GM21360 (cell line): ENCODE data around the gene SMPD3.

ENCODE experiments used
- ATAC-seq: cut with Tn5 transposase; IDR thresholded peaks from one replicate; pipeline ENCODE4 v1.9.1; 2021; ENCODE audit warnings: mild to moderate bottlenecking, moderate library complexity; ENCODE audit not compliant: unreplicated experiment

Gene SMPD3

DNA sequence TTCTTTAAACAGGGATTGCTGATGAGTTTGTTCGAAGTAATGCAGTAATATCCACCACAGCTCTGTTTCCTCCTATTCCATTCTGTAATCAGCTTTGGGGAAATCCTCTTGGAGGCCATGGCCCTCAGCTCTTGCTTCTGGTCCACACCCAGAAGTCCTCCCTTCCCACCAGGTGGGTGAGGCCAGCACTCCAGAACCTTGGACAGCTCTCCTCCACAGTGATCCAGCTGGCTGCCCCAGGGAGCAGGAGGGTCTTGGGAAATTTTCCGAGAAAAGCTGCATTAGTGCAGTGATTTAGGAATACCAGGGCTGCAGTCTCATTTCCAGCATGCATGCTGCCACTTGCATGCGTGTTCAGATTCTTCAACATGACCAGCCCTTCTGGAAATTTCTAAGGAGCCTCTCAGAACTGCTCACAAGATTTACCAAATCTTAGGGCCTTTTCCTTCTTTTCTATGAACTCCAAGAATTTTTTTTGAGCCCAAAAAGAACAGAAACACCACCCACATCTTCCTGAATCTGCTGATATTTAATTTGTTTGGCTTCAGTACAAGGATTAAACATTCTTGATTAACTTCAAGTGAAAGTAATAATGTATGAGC lies 4.2 kb downstream of the SMPD3 start:
- ATAC-seq, result no peak

DNA sequence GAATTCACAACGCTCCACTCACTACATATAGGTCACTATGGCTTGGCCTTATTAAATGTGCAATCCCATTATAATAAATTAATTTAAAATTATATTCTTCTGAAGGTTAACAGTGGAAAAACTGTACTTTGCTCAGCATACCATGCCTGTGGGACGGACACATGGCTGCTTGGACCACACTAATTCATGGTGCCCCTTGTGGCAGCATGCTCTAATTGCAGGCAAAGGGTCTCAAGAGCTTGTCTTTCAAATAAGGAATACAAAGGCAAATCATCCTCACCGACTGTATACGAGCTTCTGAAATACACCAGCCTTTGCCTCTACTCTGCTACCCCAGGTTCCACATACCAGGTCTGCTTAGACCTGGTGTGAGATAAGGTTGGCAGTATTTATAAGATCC lies 11.7 kb downstream of the SMPD3 start:
- ATAC-seq, result no peak

DNA sequence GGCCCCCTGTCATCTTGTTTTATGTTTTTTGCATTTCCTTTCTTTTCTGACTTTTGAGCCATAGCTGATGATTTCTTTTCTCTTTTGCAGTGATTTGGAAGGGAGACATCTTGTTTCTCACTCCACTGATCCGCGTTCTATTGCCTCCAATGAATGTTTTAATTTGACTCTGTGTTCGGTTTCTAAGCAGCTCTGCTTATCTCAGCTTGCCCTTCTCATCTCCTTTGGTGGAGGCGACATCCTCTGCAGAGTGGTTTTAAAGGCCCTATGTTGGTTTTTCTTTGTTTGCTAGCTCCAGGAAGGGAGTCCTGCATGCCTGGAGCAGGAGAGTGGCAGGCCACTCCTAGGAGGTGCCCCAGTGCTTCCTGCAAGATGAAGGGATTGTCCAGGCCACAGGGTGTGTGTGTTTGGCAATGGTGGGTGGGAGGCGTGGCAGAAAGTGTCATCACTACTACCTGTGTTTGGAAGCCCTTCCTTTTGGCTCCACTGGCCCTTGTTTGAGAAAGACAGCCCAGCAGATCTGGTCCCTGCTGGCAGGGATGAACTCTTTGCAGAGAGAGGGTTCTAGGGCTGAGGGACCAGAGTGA lies 13.6 kb downstream of the SMPD3 start:
- no peak for ATAC-seq

DNA sequence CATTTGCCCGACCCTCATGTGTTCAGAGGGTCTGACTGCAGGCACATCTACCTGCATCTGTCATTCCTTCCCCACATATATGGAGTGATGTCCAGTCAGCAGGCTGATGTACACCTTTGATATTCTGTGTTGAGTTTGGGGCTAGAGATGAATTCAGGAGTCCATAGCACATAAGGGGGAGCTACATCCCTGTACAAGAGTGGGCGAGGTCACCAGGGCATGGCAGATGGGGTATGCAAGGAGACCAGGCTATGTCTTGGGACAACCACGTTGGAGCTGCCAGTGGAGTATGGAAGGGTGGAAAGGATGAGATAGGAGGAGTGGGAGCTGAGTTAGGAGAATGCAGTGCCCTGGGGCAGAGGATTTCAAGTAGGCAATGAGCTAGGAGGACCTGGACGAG lies 15.0 kb downstream of the SMPD3 start:
- no peak for ATAC-seq

DNA sequence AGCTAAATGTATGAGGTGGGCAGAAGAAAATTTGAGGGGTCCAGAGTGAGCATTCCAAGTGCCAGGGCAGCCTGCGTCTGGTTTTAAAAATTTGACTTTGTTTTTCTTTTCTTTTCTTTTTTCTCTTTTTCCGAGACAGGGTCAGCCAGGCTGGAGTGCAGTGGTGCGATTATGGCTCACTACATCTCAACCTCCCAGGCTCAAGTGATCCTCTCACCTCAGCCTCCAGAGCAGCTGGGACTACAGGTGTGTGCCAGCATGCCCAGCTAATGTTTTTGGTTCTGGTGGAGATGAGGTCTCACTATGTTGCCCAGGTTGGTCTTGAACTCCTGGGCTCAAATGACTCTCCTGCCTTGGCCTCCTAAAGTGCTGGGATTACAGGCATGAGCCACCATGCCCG lies 15.6 kb downstream of the SMPD3 start:
- no peak for ATAC-seq

DNA sequence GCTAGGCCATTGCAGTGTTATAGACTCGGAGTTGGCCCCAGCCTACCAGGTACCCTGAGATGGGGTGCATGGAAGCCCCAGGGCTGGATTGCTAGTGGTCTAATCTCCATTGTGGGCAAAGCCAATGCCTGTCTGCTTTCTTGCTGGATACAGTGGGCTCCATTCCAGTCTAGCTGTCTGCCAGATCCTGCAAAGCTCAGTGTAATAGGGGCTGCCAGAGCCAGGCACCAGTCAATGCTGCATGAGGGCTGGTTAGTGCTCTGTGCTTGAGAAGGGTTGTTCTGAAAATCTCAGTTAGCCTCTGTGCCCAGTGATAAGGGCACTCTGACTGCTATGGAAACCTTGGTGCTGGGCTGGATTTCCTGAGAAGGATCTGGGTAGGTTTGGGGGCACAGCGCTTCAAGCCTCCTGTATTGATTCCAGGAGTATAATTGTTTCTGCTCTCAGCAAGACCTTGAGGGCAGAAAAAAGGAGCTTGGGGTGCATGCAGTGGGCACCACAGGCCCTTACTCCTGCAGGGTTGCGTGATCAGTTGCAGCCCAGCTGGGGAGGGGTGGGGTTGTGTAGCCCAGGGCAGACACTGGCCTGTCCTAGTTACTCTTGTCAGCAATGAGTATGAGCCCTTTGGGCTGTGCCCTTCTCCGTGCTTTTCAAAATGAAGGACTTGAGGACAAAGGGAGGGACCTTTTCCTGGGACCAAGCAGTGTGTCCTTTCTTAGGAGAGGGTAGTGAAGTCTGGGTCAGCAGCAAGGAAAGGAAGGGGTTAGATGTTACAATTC lies 19.0 kb downstream of the SMPD3 start:
- no peak for ATAC-seq

DNA sequence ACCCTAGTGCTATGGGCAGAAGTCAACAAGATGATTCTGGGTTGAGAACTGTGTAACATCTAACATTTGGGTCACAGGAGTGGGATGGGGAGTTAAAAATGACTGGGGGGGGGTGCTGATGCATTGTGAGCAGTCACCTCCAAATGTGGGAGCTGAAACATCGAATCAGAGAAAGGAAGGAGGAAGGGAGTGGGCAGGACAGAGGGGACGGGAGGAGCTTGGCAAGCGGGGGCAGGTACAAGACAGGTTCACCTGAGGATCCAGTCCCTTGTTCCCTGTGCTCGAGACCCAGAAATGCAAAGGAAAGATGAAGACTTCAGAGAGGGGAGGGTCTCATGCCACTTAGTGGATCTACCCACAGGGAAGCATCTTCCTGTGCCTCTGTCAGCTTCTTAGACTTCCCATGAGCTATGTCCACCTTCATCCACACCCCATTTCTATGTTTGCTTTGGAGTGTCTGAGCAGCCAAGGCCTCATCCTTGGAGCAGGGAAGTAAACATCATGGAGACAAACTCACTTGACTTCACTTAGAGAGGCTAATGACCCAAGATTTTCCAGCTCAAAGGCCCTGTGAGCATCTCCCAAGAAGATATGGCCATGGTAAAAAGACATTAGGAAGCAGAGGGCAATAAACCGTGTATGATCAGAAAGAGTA lies 20.5 kb downstream of the SMPD3 start:
- no peak for ATAC-seq

DNA sequence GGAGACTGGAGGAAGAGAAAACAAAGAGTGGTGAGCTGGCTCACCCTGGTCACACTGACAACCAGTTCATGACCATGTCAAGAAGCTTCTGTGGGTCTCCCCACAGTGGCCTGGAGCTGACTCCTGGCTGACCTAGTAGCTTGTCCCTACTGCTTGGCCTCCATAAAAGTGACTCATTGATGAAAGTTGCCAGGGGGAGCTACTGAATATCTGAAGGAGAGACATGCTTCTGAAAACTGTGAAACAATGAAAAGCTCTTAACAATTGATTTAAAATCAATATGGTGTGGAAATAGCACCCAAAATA lies 22.0 kb downstream of the SMPD3 start:
- no peak for ATAC-seq

DNA sequence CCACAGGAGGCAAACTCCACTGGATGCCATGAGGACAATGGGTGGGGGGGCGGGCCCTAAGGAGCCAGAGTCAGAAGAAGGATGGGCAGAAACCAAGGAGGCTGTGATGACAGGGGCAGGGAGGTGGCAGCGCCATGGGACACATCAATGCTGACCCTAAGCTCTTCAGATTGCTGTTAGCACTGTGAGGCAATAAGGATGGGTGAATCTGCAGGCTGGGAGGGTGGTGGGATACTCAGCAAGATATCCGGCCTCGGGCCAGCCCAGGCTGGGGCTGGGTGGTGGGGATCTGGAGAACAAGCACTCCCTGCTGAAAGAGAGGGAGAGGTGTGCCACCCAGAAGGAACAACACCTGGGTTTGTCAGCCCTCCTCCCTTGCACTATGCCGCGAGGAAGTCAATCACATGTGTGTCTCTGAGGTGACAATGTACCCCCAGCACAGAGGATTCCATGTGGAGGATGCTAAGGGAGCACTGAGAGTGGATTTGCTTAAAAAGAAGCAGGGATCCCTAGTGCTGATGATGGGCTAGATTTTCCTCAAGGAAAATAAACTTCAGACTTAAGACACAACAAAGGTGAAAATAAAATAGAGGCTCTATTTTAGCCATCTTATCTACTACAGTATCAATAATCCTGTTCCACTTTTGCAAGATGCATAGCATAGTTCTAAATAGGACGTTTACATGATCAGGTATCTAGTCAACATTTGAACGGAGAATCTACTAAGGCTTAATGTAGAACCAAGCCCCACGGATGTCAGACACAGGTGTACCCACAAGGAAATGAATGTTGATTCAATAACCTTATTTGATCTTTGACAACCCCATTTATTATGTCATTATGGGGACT lies 22.6 kb downstream of the SMPD3 start:
- no peak for ATAC-seq

DNA sequence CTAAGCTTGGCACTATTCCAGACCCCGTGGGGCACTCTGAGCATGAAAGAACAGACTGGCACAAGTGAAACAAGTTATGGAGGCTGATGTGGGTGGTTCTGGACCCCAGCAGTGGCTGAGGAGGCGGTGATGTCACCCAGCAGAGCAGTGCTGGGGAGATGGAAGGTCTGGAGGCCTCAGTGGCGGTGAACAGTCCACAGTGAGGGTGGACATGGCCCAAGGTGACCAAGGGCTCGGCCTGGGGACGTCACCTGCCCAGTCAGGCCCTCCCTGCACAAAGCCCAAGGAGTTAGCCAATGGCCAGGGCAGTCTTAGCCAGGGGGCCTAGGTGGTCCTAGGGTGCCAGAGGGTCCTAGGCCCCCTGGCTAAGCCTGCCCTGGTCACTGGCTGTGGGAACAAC lies 24.5 kb downstream of the SMPD3 start:
- no peak for ATAC-seq

DNA sequence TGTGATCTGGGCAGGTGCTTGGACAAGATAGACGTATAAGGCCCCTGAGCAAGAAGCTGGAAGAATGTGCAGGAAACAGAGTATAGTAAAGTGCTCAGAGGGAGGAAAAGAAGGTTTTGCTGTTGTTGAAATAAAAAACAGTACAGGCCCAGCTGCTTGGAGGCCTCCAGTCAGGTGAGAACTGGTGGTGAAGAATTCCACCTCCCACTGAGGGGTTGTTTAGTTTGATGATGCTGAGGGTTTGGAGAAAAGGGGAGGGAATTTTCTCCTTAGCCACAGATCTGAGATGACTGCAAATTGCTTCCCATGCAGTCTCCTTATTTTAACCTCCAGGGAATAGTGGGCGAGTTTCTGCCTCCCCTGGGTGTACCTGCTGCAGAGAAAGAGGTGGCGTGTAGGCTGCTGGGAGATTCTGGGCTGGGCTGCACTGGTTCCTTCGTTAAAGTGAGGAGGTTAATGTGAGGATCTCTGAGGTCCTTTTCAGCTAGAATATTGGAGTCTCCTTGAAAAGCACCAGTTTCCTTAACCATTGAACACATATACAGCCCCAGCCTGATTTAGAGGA lies 25.8 kb downstream of the SMPD3 start:
- no peak for ATAC-seq

DNA sequence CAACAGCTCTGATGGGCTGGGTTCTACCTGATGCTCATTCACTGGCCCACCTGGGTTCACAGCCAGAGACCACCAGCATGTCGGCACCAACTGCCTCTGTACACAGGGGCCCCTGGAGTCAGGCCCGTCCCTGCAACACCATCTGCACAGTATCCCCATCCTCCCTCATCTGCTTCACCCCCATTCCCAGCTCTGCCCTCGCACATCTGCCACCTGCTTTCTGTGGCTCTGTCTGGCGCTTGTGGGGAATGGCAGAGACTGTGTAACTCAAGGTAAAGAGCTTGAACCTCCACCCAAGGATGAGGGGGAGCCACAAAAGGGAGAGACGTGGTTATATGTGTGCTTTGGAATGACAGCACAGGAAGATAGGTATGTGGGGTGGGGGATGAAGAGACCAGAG lies 27.2 kb downstream of the SMPD3 start:
- no peak for ATAC-seq

DNA sequence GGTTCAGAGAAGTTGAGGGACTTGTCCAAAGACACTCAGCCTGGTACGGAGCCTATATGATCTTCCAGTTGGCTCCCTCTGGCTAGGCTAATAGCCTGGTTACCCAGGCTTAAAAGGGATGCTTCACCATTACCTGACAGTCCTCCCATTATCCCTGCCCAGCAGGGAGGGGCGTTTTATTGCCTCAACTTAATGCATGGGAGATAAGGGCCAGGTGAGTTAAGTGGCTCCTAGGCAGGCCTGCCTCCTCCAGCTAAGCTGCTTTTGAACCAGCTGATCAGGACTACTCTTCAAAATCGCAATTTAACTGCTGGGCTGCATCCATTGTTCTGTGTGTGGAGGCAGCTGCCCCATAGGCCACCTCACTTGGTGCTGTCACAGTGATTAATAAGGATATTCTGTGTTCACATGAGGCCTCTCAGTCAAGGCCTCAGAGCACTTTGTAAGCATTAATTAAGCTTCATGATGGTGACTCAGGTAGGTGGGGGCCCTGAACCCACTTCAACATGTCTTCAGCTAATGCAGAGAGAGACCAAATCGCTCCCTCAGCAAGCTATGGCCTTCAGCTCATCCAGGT lies 27.9 kb downstream of the SMPD3 start:
- no peak for ATAC-seq

DNA sequence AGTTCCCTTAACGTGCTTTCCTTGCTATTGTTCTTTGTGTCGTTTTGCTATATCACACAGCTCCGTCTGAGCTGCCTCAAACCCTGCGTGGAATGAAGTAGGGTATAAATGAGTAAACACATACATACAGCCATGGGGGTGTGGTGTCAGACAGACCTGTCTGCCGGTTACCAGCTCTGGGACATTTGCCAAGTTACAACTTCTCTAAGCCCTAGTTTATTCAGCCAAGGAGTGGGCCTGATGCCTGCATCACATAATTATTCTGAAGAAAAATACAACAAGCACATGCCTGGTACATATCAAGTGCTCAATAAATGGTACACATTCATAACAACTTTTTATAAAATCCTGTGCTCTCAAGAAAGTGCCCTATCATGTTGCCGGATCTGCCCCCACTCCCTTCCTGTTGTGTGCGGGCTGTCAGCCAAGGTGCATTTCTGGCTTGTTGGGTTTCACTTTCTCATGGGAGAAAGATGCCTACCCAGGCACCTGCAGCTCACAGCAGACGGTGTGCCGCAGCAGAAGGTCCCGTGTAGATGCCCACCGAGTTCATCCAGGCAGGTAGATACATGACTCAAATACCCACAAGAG lies 30.5 kb downstream of the SMPD3 start:
- ATAC-seq, result no peak

DNA sequence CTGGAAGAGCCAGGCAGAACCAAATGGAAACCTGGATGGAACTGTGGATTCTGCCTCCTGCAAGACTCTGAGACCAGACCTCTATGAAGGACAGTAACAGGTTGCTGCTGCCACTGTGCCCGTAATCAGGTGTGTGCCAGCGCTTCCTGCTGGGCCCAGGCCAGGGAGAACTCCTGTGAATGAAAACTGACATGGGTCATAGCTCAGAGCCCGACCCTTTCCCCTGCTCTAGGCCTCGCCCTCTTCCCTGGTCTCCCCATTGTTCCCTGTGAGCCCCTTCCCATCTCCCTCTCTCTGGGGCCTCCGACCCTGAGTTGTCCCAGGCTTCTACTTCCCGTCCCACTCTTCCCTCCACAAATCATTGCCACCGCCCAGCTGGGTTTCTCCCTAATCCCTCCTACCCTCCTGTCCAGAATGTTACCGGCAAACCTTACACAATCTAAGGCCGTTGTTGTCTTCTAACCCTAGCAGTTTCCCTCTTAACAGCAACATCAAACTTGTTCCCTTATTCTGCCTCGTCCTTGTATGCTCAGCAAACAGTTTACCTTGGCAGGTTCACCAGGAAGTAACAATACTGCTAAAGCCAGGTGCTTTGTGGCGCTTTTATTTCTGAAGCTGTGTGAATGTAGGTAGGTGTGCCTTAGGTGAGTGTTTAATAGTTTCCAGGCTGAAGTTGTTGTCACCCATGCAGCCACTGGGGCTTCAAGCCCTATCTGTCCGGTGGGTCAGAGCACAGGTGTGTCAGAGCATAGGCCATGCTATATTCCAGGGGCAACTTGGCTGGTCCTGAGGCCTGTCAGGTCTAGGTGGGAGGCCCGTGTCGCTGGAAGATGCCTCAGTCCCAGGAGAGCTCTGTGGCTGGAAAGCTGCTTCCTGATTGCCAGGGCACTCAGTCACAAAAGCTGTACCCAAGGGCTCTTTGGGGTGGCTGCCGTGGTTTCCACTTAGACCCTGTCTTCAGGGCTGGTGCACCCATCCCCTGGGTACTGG lies 32.0 kb downstream of the SMPD3 start:
- no peak for ATAC-seq

DNA sequence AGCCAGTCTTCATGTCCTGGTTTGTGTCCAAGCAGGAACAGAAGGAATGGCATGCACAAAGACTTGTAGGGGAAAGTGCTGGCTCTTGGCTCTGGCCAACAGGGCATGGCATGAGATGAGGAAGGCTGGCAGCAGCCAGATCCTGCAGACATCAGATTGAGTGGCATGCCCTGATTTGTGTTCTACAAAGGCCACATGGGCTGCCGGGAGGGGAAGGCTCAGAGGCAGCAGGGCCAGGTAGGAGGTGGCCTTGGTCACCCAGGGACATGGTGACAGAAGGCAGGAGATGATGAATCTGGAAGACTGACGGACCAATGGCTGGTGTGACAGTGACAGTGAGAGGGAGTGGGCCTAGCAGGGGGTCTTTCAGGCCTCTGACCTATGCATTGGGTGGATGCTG lies 33.7 kb downstream of the SMPD3 start:
- no peak for ATAC-seq

DNA sequence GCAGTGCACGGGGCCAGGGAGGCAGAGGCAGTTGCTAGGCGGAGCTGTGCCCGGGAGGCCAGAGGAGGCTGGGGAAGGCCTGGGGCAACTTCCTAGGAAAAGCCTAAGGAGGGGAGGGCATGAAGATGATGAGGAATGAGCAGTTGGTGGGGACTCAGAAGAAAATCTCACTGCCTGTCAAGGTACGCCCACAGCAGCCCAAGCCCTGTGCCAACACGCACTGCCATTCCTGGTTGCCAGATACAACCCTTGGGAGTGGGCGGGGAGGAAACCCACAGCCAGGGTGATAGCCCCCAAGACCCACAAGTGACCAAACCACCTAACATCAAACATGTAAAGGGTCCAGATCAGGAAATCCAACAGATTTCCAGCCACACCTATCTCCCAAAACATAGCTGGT lies 36.2 kb downstream of the SMPD3 start:
- ATAC-seq, result no peak

DNA sequence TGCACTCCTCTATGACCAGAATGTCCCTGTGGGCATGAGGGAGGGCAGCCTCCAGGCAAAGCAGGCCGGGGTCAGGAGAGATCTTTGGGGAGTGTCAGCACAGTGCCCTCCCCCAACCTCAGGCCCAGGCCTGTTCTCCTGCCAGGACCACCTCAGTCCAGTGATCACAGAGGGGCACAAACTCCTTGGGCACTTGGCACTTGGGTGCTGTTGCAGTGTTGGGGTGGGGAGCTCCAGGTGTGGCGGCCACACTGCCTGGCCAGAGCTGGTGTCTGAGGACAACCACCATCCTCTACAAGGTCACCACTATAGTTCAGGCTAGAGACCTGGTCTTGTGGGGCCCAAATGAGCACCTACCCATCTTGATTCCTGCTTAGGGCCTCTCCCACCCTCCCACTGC lies 37.2 kb downstream of the SMPD3 start:
- ATAC-seq, result no peak

DNA sequence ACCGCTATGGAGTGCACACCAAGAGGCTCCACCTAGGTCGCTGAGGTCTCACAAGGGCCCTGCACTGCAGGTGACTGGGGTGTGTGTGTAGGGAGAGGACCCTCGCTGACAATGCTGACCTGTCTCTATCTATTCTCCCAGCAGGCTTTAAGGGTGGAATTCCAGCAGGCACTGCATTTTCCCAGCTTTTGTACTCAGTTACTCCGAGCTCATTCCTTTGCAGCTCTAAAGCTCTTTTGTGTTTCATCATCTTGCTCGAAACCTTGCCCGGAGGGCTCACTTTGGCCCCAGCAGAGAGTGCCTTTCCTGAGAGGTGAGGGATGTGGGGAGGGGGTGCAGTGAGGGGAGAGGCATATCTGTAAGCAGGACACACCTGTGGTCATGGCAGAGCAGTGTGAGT lies 39.3 kb downstream of the SMPD3 start:
- no peak for ATAC-seq
